Keratinocyte (primary cell): ENCODE results near the gene TMEM204. TPM values are rescaled to one million over a fixed set of nuclear protein-coding genes. Genes with fewer than 3 reads are reported as not detected.

Experiments used
- DNase-seq: peaks from one replicate; pipeline ENCODE4 v3.0.0-alpha.2; 2011; ENCODE audit warnings: low read depth, missing footprints, low spot score
- FAIRE-seq: peaks from 2 replicates; lab custom pipeline; 2011; peaks lifted over from hg19 to GRCh38; lab: Jason Lieb, UNC
- H2AFZ ChIP-seq: 2 replicates; pipeline ENCODE4 v1.6.0; 2012; ENCODE audit warnings: low read length, control low read depth, inconsistent platforms; ENCODE audit not compliant: control insufficient read depth
- H3K27ac ChIP-seq: 2 replicates; pipeline ENCODE4 v1.5.1; 2011; ENCODE audit warnings: low read length; ENCODE audit not compliant: control insufficient read depth, insufficient read depth
- H3K27me3 ChIP-seq: 3 replicates; pipeline ENCODE4 v1.6.0; 2011; ENCODE audit warnings: low read length; ENCODE audit not compliant: control insufficient read depth, insufficient read depth; ENCODE audit errors: extremely low read depth
- H3K36me3 ChIP-seq, 2 experiments: 2 replicates in 1 of 2; 3 replicates in 1 of 2; pipeline ENCODE4 v1.5.1; 2011; ENCODE audit warnings: low read length in 2 of 2, mild to moderate bottlenecking in 1 of 2; ENCODE audit not compliant: control insufficient read depth in 2 of 2, insufficient read depth in 2 of 2; ENCODE audit errors: extremely low read depth in 1 of 2
- H3K4me1 ChIP-seq: 3 replicates; pipeline ENCODE4 v1.5.1; 2011; ENCODE audit warnings: low read length; ENCODE audit not compliant: control insufficient read depth, insufficient read depth; ENCODE audit errors: extremely low read depth
- H3K4me2 ChIP-seq: 3 replicates; pipeline ENCODE4 v1.6.0; 2011; ENCODE audit warnings: low read depth, low read length; ENCODE audit not compliant: control insufficient read depth, insufficient read depth; ENCODE audit errors: extremely low read depth
- H3K4me3 ChIP-seq, 3 experiments: fragments of 200-600 bp in 1 of 3; sonication (generic) in 1 of 3; 2 replicates in 2 of 3; 3 replicates in 1 of 3; pipeline ENCODE4 v1.5.1; 2011 to 2016; ENCODE audit warnings: low read length in 3 of 3, mild to moderate bottlenecking in 3 of 3, control low read depth in 2 of 3, inconsistent platforms in 1 of 3, low read depth in 1 of 3, mixed read lengths in 1 of 3, mixed run types in 1 of 3, moderate library complexity in 1 of 3; ENCODE audit not compliant: control insufficient read depth in 2 of 3, insufficient read depth in 2 of 3; ENCODE audit errors: extremely low read depth in 1 of 3
- H3K79me2 ChIP-seq: 2 replicates; pipeline ENCODE4 v1.6.0; 2012; ENCODE audit warnings: low read length; ENCODE audit not compliant: control insufficient read depth, insufficient read depth
- H3K9ac ChIP-seq: 3 replicates; pipeline ENCODE4 v1.6.0; 2011; ENCODE audit warnings: low read length; ENCODE audit not compliant: control insufficient read depth, insufficient read depth; ENCODE audit errors: extremely low read depth
- H3K9me1 ChIP-seq: 3 replicates; pipeline ENCODE4 v1.6.0; 2011; ENCODE audit warnings: low read length; ENCODE audit not compliant: control insufficient read depth, insufficient read depth; ENCODE audit errors: extremely low read depth
- H3K9me3 ChIP-seq: 2 replicates; pipeline ENCODE4 v1.5.1; 2012; ENCODE audit warnings: low read depth, low read length; ENCODE audit not compliant: control insufficient read depth
- H4K20me1 ChIP-seq: 3 replicates; pipeline ENCODE4 v1.6.0; 2011; ENCODE audit warnings: low read length; ENCODE audit not compliant: control insufficient read depth, insufficient read depth; ENCODE audit errors: extremely low read depth
- CTCF ChIP-seq, 3 experiments: IDR thresholded peaks in 1 of 3; conservative IDR thresholded peaks in 1 of 3; optimal IDR thresholded peaks in 1 of 3; 2 replicates in 2 of 3; 3 replicates in 1 of 3; pipeline versions ENCODE3 to v1.5.1; 2011; ENCODE audit warnings: low read length in 3 of 3, mild to moderate bottlenecking in 3 of 3, moderate library complexity in 2 of 3, control low read depth in 1 of 3, inconsistent platforms in 1 of 3; ENCODE audit not compliant: insufficient read depth in 2 of 3; ENCODE audit errors: extremely low read depth in 1 of 3
- EZH2 ChIP-seq: IDR thresholded peaks from one replicate; pipeline ENCODE4 v1.6.1; 2012; ENCODE audit warnings: inconsistent platforms, mild to moderate bottlenecking, low read length, moderate library complexity
- dilution Hi-C: fragments of 300-500 bp; cut with MboI; formaldehyde crosslinking; loops from one replicate; pipeline ENCODE4 v1.7.0; 2020; ENCODE audit warnings: low sequenced_read_pairs; ENCODE audit not compliant: extremely low pct_ligation_motif_present
- polyA plus RNA-seq, 5 experiments: library from polyadenylated mRNA; depleted of rRNA in 3 of 5; stranded (reverse) in 3 of 5; stranded (forward) in 1 of 5; unstranded in 1 of 5; fragments of >200 nt; gene quantifications; 1 replicate in 1 of 5; 2 replicates in 3 of 5; 3 replicates in 1 of 5; pipeline versions ENCODE4 v1.2.1 to v1.2.3, GENCODE V29; 2011 to 2012; ENCODE audit warnings: missing spikeins in 2 of 5, low read depth in 1 of 5, low replicate concordance in 1 of 5

The TMEM204 gene
- polyA plus RNA-seq, 1 donor (not counting 4 experiments of a cell fraction or from before 2014, with no cell fraction given): 1.0 TPM

- dilution Hi-C loops: no loop called here
- Histone ChIP-seq H3K9me3 (no peaks in the 10 kb centered on the region), H3K4me2 (no peak overlapping the region), H3K36me3 (peaks cover 0 to 18% of the 10 kb centered on the region in 2 experiments), H3K4me1 (no peaks in the 10 kb centered on the region), H3K27me3 (no peaks in the 10 kb centered on the region), H3K4me3 (no peak overlapping the region), H3K79me2 (no peaks in the 10 kb centered on the region), H2AFZ (no peak overlapping the region), H4K20me1 (no peaks in the 10 kb centered on the region), H3K9ac (no peak overlapping the region), H3K27ac (no peak overlapping the region), H3K9me1 (no peaks in the 10 kb centered on the region)
- no peak for TF ChIP-seq EZH2
- no peak for TF ChIP-seq CTCF (optimal IDR thresholded peaks at IDR 0.05 in 1 of 3, IDR thresholded peaks at IDR 0.05 in 1 of 3, conservative IDR thresholded peaks at IDR 0.05 in 1 of 3; ENCODE audit: extremely low read depth in 1 of 3, insufficient read depth in 2 of 3, low read length in 3 of 3)
- FAIRE-seq: no peak
- no peak for DNase-seq
These were observed 27.4 kb downstream of the TMEM204 start for GRCh38 chr16:1560866-1561265.

- Histone ChIP-seq H3K9me3 (no peaks in the 10 kb centered on the region), H3K36me3 (peaks cover 0 to 18% of the 10 kb centered on the region in 2 experiments), H3K27ac (no peak overlapping the region), H3K4me2 (no peak overlapping the region), H3K9ac (no peak overlapping the region), H3K27me3 (no peaks in the 10 kb centered on the region), H3K4me1 (no peaks in the 10 kb centered on the region), H3K9me1 (no peaks in the 10 kb centered on the region), H3K79me2 (no peaks in the 10 kb centered on the region), H4K20me1 (no peaks in the 10 kb centered on the region), H3K4me3 (no peak overlapping the region), H2AFZ (no peak overlapping the region)
- no peak for FAIRE-seq
- TF ChIP-seq CTCF (optimal IDR thresholded peaks at IDR 0.05 in 1 of 3, IDR thresholded peaks at IDR 0.05 in 1 of 3, conservative IDR thresholded peaks at IDR 0.05 in 1 of 3; ENCODE audit: extremely low read depth in 1 of 3, insufficient read depth in 2 of 3, low read length in 3 of 3): no peak
- TF ChIP-seq EZH2: no peak
- no peak for DNase-seq
- dilution Hi-C loops: no loop called here
These were observed 27.8 kb downstream of the TMEM204 start for GRCh38 chr16:1561266-1561665.
